ENCODE data around the gene MAGEA8.

MAGEA8 gene

GRCh38 chrX:149846789-149847188 is 34.2 kb upstream of the MAGEA8 start:
- H3K27me3 ChIP-seq (replicated peaks in 2 of 5; ENCODE audit: control insufficient read depth in 4 of 5, insufficient read depth in 5 of 5, low read length in 4 of 5): peaks cover 0 to 3% (median 0%) of the 10 kb centered on the region in 5 experiments
- POLR2A ChIA-PET: no interaction called here
- H3K4me1 ChIP-seq (ENCODE audit: control extremely low read depth in 1 of 4, control insufficient read depth in 4 of 4, insufficient read depth in 4 of 4, low read length in 3 of 4): no peaks in the 10 kb centered on the region
- peak in 2 of 3 donors; percentile 9 to 40 for DNase-seq
- WGBS (ENCODE audit: insufficient coverage): 100% methylated on average over 3 of the region's 3 CpGs
- H3K27ac ChIP-seq (ENCODE audit: insufficient read depth in 1 of 2, low read depth in 1 of 2, low read length in 2 of 2, poor library complexity in 1 of 2, severe bottlenecking in 2 of 2): no peak overlapping the region
- no peaks in the 10 kb centered on the region for H3K36me3 ChIP-seq (ENCODE audit: control insufficient read depth in 4 of 4, insufficient read depth in 4 of 4, low read length in 3 of 4)
- CTCF ChIA-PET: no interaction called here
- no peak overlapping the region for H3K4me3 ChIP-seq (ENCODE audit: control insufficient read depth in 1 of 7, extremely low read depth in 1 of 7, insufficient read depth in 4 of 7, low read depth in 2 of 7, low read length in 6 of 7)
- H3K9me3 ChIP-seq (ENCODE audit: control extremely low read depth in 1 of 5, control insufficient read depth in 4 of 5, insufficient read depth in 2 of 5, low read depth in 1 of 5, low read length in 4 of 5): no peaks in the 10 kb centered on the region

GRCh38 chrX:149848855-149849254 is 32.1 kb upstream of the MAGEA8 start:
- DNase-seq: peak in 2 of 3 donors; percentile 9 to 24
- Histone ChIP-seq H3K4me3 (ENCODE audit: control insufficient read depth in 1 of 7, extremely low read depth in 1 of 7, insufficient read depth in 4 of 7, low read depth in 2 of 7, low read length in 6 of 7) (no peak overlapping the region), H3K9me3 (ENCODE audit: control extremely low read depth in 1 of 5, control insufficient read depth in 4 of 5, insufficient read depth in 2 of 5, low read depth in 1 of 5, low read length in 4 of 5) (no peaks in the 10 kb centered on the region), H3K4me1 (ENCODE audit: control extremely low read depth in 1 of 4, control insufficient read depth in 4 of 4, insufficient read depth in 4 of 4, low read length in 3 of 4) (no peaks in the 10 kb centered on the region), H3K27ac (ENCODE audit: insufficient read depth in 1 of 2, low read depth in 1 of 2, low read length in 2 of 2, poor library complexity in 1 of 2, severe bottlenecking in 2 of 2) (no peak overlapping the region), H3K36me3 (ENCODE audit: control insufficient read depth in 4 of 4, insufficient read depth in 4 of 4, low read length in 3 of 4) (no peaks in the 10 kb centered on the region), H3K27me3 (replicated peaks in 2 of 5; ENCODE audit: control insufficient read depth in 4 of 5, insufficient read depth in 5 of 5, low read length in 4 of 5) (peaks cover 0 to 3% (median 0%) of the 10 kb centered on the region in 5 experiments)
- ChIA-PET POLR2A (interaction anchor here (0.6 kb wide), 1 partner anchor 9 kb away, joined by 3 read pairs; no protein-coding TSS in a partner anchor), CTCF (no interaction called here)
- WGBS (ENCODE audit: insufficient coverage): 95% methylated on average over 3 of the region's 3 CpGs

- no peaks in the 10 kb centered on the region for H3K9me3 ChIP-seq (ENCODE audit: control extremely low read depth in 1 of 5, control insufficient read depth in 4 of 5, insufficient read depth in 2 of 5, low read depth in 1 of 5, low read length in 4 of 5)
- H3K36me3 ChIP-seq (ENCODE audit: control insufficient read depth in 4 of 4, insufficient read depth in 4 of 4, low read length in 3 of 4): no peaks in the 10 kb centered on the region
- H3K4me3 ChIP-seq (ENCODE audit: control insufficient read depth in 1 of 7, extremely low read depth in 1 of 7, insufficient read depth in 4 of 7, low read depth in 2 of 7, low read length in 6 of 7): no peak overlapping the region
- H3K27ac ChIP-seq (ENCODE audit: insufficient read depth in 1 of 2, low read depth in 1 of 2, low read length in 2 of 2, poor library complexity in 1 of 2, severe bottlenecking in 2 of 2): no peak overlapping the region
- H3K4me1 ChIP-seq (ENCODE audit: control extremely low read depth in 1 of 4, control insufficient read depth in 4 of 4, insufficient read depth in 4 of 4, low read length in 3 of 4): no peaks in the 10 kb centered on the region
- WGBS (ENCODE audit: insufficient coverage): 90% methylated on average over 1 of the region's 2 CpGs
- no peak for DNase-seq
- peaks cover 0 to 3% (median 0%) of the 10 kb centered on the region in 5 experiments for H3K27me3 ChIP-seq (replicated peaks in 2 of 5; ENCODE audit: control insufficient read depth in 4 of 5, insufficient read depth in 5 of 5, low read length in 4 of 5)
- POLR2A ChIA-PET: no interaction called here
- CTCF ChIA-PET: no interaction called here
Observed at GRCh38 chrX:149849787-149850186, 31.2 kb upstream of the MAGEA8 start.

- Histone ChIP-seq H3K9me3 (ENCODE audit: control extremely low read depth in 1 of 5, control insufficient read depth in 4 of 5, insufficient read depth in 2 of 5, low read depth in 1 of 5, low read length in 4 of 5) (no peaks in the 10 kb centered on the region), H3K36me3 (ENCODE audit: control insufficient read depth in 4 of 4, insufficient read depth in 4 of 4, low read length in 3 of 4) (no peaks in the 10 kb centered on the region), H3K4me3 (ENCODE audit: control insufficient read depth in 1 of 7, extremely low read depth in 1 of 7, insufficient read depth in 4 of 7, low read depth in 2 of 7, low read length in 6 of 7) (no peak overlapping the region), H3K27ac (ENCODE audit: insufficient read depth in 1 of 2, low read depth in 1 of 2, low read length in 2 of 2, poor library complexity in 1 of 2, severe bottlenecking in 2 of 2) (no peak overlapping the region), H3K4me1 (ENCODE audit: control extremely low read depth in 1 of 4, control insufficient read depth in 4 of 4, insufficient read depth in 4 of 4, low read length in 3 of 4) (no peaks in the 10 kb centered on the region), H3K27me3 (replicated peaks in 2 of 5; ENCODE audit: control insufficient read depth in 4 of 5, insufficient read depth in 5 of 5, low read length in 4 of 5) (peaks cover 0 to 3% (median 0%) of the 10 kb centered on the region in 5 experiments)
- no peak for DNase-seq
- POLR2A ChIA-PET: no interaction called here
- CTCF ChIA-PET: no interaction called here
Observed at GRCh38 chrX:149851864-149852263, 29.1 kb upstream of the MAGEA8 start.

- Histone ChIP-seq H3K4me1 (ENCODE audit: control extremely low read depth in 1 of 4, control insufficient read depth in 4 of 4, insufficient read depth in 4 of 4, low read length in 3 of 4) (no peaks in the 10 kb centered on the region), H3K27me3 (replicated peaks in 2 of 5; ENCODE audit: control insufficient read depth in 4 of 5, insufficient read depth in 5 of 5, low read length in 4 of 5) (peaks cover 0 to 1% (median 0%) of the 10 kb centered on the region in 5 experiments), H3K27ac (ENCODE audit: insufficient read depth in 1 of 2, low read depth in 1 of 2, low read length in 2 of 2, poor library complexity in 1 of 2, severe bottlenecking in 2 of 2) (no peak overlapping the region), H3K9me3 (ENCODE audit: control extremely low read depth in 1 of 5, control insufficient read depth in 4 of 5, insufficient read depth in 2 of 5, low read depth in 1 of 5, low read length in 4 of 5) (peaks cover 0 to 4% (median 0%) of the 10 kb centered on the region in 5 experiments), H3K36me3 (ENCODE audit: control insufficient read depth in 4 of 4, insufficient read depth in 4 of 4, low read length in 3 of 4) (no peaks in the 10 kb centered on the region), H3K4me3 (ENCODE audit: control insufficient read depth in 1 of 7, extremely low read depth in 1 of 7, insufficient read depth in 4 of 7, low read depth in 2 of 7, low read length in 6 of 7) (no peak overlapping the region)
- ChIA-PET POLR2A (no interaction called here), CTCF (no interaction called here)
- DNase-seq: peak in 1 of 3 donors; percentile 9
- WGBS (ENCODE audit: insufficient coverage): 67% methylated on average over 1 of the region's 2 CpGs
Observed at GRCh38 chrX:149853925-149854324, 27.1 kb upstream of the MAGEA8 start.

- 94% methylated on average over 5 of the region's 6 CpGs for WGBS (ENCODE audit: insufficient coverage)
- no peak overlapping the region for H3K27ac ChIP-seq (ENCODE audit: insufficient read depth in 1 of 2, low read depth in 1 of 2, low read length in 2 of 2, poor library complexity in 1 of 2, severe bottlenecking in 2 of 2)
- H3K9me3 ChIP-seq (ENCODE audit: control extremely low read depth in 1 of 5, control insufficient read depth in 4 of 5, insufficient read depth in 2 of 5, low read depth in 1 of 5, low read length in 4 of 5): peaks cover 0 to 14% (median 6%) of the 10 kb centered on the region in 5 experiments
- DNase-seq: no peak
- H3K4me1 ChIP-seq (ENCODE audit: control extremely low read depth in 1 of 4, control insufficient read depth in 4 of 4, insufficient read depth in 4 of 4, low read length in 3 of 4): no peaks in the 10 kb centered on the region
- H3K27me3 ChIP-seq (replicated peaks in 2 of 5; ENCODE audit: control insufficient read depth in 4 of 5, insufficient read depth in 5 of 5, low read length in 4 of 5): no peaks in the 10 kb centered on the region
- no peak overlapping the region for H3K4me3 ChIP-seq (ENCODE audit: control insufficient read depth in 1 of 7, extremely low read depth in 1 of 7, insufficient read depth in 4 of 7, low read depth in 2 of 7, low read length in 6 of 7)
- H3K36me3 ChIP-seq (ENCODE audit: control insufficient read depth in 4 of 4, insufficient read depth in 4 of 4, low read length in 3 of 4): no peaks in the 10 kb centered on the region
- ChIA-PET POLR2A (no interaction called here), CTCF (no interaction called here)
Observed at GRCh38 chrX:149858592-149858991, 22.4 kb upstream of the MAGEA8 start.

- Histone ChIP-seq H3K27me3 (replicated peaks in 2 of 5; ENCODE audit: control insufficient read depth in 4 of 5, insufficient read depth in 5 of 5, low read length in 4 of 5) (no peaks in the 10 kb centered on the region), H3K27ac (ENCODE audit: insufficient read depth in 1 of 2, low read depth in 1 of 2, low read length in 2 of 2, poor library complexity in 1 of 2, severe bottlenecking in 2 of 2) (no peak overlapping the region), H3K36me3 (ENCODE audit: control insufficient read depth in 4 of 4, insufficient read depth in 4 of 4, low read length in 3 of 4) (no peaks in the 10 kb centered on the region), H3K4me1 (ENCODE audit: control extremely low read depth in 1 of 4, control insufficient read depth in 4 of 4, insufficient read depth in 4 of 4, low read length in 3 of 4) (no peaks in the 10 kb centered on the region), H3K4me3 (ENCODE audit: control insufficient read depth in 1 of 7, extremely low read depth in 1 of 7, insufficient read depth in 4 of 7, low read depth in 2 of 7, low read length in 6 of 7) (no peak overlapping the region), H3K9me3 (ENCODE audit: control extremely low read depth in 1 of 5, control insufficient read depth in 4 of 5, insufficient read depth in 2 of 5, low read depth in 1 of 5, low read length in 4 of 5) (peaks cover 0 to 14% (median 6%) of the 10 kb centered on the region in 5 experiments)
- POLR2A ChIA-PET: no interaction called here
- CTCF ChIA-PET: interaction anchor here (0.9 kb wide), 1 partner anchor 12 kb away, joined by 3 read pairs; no protein-coding TSS in a partner anchor
- no peak for DNase-seq
Observed at GRCh38 chrX:149860445-149860844, 20.5 kb upstream of the MAGEA8 start.

Data from common myeloid progenitor, CD34-positive (primary cell).